Measurements from ENCODE around the gene MYO1E.
A peak's percentile ranks its signal among the peaks of the same experiment; 100 is the strongest.
"Not testable (repeated sequence)": the region's sequence is repeated elsewhere in the genome, so short reads cannot be mapped to it uniquely, and the experiment has no call there.

MYO1E gene

DNA sequence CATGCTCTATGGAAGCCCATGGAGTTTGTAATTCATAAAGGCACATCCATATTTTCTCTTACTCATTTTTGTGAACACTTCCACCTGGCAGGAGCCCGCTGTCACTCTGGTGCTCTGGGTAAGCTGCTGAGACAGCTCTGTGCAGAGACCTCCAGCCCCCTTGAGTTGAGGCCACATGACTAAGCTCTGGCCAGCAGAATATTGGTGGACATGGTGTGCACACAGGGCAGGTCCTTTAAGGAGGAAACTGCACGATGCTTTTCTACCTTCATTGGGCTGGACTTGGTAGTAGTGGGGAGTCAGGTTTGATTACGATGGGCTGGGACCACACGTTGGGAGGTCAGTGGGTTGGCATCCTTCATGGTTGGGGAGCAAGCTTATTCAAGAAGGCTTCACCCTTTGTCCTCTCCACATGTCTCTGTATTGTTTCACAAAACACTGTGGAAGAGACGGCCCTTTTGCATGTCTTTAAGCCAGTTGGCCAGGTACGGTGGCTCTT lies 238.7 kb downstream of the MYO1E start:
- DNase-seq (ENCODE audit: low read depth in 2 of 2): no peak

DNA sequence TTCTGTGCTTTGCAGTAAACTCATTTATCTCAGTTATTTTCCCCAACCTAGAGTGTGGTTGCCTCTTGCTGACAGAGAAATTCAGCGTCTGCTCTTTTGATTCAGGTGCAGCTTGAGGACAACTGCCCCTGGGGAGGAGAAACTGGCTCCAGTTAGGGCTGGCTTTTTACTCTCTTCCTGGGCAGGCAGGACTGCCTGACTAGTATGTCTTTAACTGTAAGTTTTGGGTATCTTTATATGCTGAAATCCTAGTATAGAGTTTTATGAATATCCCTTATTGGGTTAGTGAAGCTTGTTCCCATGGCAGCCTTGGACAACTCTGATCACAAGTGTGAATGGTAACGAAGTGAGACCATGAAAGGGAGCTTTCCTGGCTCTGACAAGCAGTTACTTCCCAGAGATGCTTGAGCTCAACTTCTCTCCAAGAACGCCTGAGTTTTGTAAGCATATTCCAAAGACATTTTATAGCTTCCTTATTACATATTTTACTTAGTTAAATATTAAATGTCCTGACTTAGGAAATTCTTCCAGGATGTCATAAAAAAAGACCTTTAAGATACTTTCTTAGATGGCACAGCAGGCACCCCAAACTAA lies 240.6 kb downstream of the MYO1E start:
- DNase-seq (ENCODE audit: low read depth in 2 of 2): no peak

DNA sequence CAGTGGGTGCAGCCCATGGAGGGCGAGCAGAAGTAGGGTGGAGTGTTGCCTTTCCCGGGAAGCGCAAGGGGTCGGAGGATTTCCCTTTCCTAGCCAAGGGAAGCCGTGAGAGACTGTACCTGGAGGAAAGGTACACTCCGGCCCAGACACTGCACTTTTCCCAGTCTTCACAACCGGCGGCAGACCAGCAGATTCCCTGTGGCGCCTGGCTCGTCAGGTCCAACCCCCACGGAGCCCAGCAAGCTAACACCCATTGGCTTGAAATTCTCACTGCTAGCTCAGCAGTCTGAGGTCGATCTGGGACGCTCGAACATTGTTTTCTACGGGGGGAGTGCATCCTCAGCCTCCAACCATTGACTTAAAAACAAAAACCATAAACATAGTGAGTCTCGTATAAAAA lies 241.2 kb downstream of the MYO1E start:
- DNase-seq (ENCODE audit: low read depth in 2 of 2): no peak

DNA sequence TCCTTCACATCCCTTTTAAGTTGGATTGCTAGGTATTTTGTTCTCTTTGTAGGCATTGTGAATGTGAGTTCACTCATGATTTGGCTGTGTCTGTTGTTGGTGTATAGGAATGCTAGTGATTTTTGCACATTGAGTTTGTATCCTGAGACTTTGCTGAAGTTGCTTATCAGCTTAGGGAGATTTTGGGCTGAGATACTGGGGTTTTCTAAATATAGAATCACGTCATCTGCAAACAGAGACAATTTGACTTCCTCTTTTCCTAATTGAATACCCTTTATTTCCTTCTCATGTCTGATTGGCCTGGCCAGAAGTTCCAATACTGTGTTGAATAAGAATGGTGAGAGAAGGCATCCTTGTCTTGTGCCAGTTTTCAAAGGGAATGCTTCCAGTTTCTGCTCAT lies 245.4 kb downstream of the MYO1E start:
- DNase-seq (ENCODE audit: low read depth in 2 of 2): not testable (repeated sequence)

DNA sequence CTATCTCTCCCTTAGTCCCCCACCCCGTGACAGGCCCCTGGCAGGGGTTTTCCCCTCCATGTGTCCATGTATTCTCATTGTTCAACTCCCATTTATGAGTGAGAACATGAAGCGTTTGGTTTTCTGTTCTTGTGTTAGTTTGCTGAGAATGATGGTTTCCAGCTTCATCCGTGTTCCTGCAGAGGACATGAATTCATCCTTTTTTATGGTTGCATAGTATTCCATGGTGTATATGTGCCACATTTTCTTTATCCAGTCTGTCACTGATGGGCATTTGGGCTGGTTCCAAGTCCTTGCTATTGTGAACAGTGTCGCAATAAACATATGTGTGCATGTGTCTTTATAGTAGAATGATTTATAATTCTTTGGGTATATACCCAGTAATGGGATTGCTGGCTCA lies 247.0 kb downstream of the MYO1E start:
- DNase-seq (ENCODE audit: low read depth in 2 of 2): not testable (repeated sequence)

DNA sequence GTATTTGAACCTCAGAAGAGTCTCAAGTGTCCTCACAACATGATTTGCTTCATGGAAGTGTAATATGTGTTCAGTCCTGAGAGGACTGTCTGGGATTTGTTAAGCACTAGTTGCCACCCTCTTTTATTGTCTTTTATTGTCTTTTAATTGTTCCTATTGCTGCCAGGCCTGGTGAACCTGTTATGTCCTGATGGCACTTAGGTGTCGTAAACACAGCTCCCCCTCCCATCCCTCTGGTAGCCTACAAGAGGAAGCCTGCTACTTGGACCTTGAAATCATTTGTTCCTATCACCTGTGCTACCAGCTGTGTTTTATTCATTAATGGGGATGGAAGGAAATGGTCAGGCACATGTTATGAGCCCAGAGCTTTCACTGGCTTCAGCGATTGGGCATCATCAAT lies 248.4 kb downstream of the MYO1E start:
- DNase-seq (ENCODE audit: low read depth in 2 of 2): no peak

DNA sequence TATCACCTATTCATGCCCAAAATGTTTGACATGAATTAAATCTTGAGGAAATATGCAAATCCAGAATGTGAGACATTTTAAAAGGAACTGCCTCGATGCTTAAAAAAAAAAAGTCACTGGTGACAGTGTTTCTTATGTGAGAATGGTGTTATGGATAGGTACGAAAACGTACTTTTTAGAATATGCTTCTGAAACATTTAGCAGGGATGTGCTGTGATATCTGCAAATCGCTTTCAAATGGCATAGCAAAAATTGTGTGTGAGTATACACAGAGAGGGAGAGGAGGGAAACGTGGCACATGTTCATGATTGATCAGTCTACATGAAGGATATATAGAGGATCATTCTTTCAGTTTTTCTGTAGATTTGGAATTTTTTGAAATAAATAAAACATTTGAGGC lies 251.7 kb downstream of the MYO1E start:
- no peak for DNase-seq (ENCODE audit: low read depth in 2 of 2)

DNA sequence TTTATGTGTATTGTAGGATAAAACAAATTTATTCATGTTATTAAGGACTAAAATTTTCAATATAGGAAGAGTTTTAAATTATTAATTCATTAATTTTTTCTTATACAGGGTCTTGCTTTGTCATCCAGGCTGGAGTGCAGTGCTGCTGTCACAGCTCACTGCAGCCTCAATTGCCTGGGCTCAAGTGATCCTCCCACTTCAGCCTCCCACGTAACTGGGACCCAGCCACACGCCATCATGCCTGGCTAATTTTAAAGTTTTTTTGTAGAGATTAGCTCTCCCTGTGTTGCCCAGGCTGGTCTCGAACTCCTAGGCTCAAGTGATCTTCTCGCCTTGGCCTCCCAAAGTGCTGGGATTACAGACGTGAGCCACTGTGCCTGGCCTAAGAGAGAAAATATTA lies 253.0 kb downstream of the MYO1E start:
- DNase-seq (ENCODE audit: low read depth in 2 of 2): no peak

DNA sequence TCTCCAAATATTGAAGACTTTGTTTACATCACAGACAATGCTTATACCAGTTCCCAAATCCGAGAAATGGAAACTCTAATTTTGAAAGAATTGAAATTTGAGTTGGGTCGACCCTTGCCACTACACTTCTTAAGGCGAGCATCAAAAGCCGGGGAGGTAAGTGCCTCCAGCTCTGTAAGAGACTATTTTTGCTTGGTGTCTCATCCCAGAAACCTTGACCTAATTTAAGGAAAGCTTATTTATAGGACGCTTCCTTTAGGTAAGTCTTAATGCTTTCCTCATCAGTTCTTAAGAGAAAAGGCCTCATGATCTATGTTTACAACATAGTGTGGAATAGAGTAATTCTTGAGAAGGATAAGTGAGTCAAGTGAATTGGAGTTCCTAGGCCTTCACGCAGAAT lies 255.9 kb downstream of the MYO1E start:
- no peak for DNase-seq (ENCODE audit: low read depth in 2 of 2)

DNA sequence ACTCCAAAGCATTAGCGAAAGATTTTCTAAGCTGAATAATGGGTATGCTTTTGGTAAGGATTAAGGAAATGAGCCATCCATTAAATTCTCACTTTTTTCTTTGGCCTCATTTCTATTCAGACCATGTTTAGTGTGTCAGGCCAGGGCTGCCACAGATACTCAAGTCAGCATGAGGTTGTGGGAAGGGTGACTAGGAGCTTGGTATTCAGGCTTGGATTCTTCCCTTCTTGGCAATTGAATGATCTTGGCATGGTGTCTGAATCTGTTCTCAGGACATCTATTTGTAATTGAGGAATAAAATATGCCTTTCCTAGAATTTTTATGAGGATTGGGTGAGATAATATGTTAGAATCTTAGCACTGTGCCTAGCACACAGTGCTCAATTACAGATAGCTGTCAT lies 256.5 kb downstream of the MYO1E start:
- DNase-seq (ENCODE audit: low read depth in 2 of 2): no peak

DNA sequence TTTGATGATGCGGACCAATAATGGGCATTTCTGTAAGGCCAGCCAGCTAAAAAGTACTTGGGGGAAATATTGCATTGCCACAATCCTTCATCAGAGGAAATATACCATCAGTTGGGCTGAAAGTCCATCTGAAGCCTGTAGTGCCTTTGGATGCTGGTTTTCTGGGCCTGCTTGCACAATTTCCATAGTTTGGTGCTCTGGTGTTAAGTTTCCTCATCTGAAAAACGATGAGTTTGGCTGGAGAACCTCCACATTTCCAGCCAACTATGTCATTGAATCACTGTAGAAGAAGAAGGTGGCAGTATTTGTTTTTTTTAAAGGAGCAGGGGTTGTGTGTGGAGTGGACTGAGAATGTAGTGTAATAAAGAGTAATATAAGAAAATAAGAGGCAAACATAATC lies 257.6 kb downstream of the MYO1E start:
- no peak for DNase-seq (ENCODE audit: low read depth in 2 of 2)

DNA sequence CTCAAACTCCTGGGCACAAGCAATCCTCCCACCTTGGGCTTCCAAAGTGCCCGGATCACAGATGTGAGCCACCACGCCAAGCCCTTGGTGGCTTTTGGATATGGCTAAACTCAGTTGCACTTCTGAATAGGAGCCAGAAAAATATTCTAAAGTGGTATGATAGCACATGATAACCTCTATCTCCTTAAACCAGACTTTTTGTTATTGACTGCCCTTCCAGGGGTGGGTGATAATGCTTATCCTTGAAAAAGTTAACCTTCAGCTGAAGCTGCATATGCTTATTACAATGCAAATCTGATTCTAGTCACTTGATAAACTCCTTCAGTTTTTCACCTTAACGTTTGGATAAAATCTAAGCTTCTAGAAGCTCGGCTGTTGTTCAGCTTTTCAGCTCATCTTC lies 261.4 kb downstream of the MYO1E start:
- DNase-seq (ENCODE audit: low read depth in 2 of 2): no peak

DNA sequence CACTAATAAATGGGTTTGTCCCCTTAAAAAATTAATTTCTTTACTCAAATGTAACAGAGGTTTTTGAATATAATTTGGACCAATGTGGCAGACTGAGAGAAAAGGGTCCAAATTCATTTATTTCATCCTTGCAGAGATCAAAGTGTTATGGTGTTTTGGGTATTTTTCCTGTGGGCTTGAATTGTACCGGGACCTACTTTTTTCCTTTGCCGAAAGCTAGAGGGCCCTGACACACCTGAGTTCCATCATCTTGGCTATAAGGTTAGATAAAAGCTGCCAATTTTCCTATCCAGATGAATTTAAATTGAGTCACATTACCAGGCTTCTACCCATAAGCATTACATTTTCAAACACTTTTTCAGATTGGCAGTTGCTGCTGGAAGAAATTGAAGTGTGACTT lies 266.8 kb downstream of the MYO1E start:
- DNase-seq (ENCODE audit: low read depth in 2 of 2): no peak

DNA sequence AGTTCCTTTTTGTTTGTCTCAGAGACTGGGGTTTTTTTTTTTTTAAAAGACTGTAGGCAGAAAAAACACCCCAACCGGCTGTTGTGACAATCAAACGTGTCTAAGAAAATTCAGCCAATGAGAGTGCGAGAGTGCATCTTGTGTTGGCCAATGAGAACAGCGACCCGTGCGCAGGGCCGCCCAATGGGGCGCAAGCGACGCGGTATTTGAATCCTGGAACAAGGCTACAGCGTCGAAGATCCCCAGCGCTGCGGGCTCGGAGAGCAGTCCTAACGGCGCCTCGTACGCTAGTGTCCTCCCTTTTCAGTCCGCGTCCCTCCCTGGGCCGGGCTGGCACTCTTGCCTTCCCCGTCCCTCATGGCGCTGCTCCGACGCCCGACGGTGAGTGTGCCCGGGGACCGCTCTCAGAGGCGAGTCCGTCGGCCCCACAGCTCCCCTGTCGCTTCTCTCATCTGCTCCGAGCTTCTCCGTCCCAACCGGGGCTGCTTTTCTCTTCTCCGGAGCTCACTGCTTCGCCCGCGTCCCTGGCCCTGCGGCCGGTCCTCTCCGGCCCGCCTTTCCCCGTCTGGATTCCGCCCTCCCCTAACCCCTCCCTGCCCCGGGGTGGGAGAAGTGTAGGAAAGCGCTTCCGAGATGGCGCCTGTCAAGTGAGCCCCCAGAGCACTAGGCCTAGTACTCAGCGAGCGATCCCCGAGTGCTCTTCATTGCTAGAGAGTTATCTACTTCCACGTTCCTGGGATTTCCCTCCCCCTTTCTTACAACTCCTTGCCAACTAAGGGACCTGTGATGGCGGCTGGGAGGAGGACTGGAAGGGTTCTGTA lies 267.5 kb downstream of the MYO1E start, which contains the start of gene CCNB2:
CCNB2 (plus strand) TSS at position 235 of the 821 bp plus-strand sequence; CDS start at position 358, 123 bp downstream.
- DNase-seq (ENCODE audit: low read depth in 2 of 2): peak; percentile 64 to 68

DNA sequence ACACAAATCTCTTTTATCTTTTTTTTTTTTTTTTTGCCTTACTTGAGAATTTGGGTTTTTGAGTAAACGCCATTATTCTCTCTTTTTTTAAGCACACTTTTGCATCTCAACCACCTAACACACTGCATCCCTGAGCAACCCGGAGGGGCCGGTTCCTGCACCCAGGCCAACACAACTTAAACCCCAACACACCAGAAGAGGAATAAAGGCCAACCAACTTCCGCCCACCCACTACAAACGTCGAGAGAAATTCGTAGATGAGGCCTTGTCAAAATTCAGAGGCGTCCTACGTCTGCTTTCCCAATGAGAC lies 268.1 kb downstream of the MYO1E start:
- DNase-seq (ENCODE audit: low read depth in 2 of 2): no peak

DNA sequence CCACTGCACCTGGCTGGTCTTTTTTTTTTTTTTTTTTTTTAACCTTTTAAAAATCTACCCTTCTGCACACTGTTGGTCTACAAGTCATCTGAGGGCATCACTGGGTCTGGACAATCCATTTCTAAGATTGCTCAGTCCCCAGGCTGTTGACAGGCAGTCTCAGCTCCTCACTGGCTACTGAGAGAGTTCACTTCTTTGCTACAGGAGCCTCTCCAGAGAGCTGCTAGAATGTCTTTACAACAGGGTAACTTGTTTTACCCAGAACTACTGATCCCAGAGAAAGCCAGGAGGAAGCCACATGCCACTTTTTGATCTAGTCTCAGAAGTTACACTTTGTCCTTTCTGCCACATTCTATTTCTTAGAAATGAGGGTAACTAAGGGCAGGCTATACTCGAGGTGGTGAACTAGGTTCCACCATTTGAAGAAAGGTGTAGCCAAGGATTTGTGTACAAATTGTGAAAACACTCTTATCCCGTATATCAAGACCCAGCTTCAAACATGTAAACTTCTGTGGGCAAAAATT lies 273.4 kb downstream of the MYO1E start:
- no peak for DNase-seq (ENCODE audit: low read depth in 2 of 2)

DNA sequence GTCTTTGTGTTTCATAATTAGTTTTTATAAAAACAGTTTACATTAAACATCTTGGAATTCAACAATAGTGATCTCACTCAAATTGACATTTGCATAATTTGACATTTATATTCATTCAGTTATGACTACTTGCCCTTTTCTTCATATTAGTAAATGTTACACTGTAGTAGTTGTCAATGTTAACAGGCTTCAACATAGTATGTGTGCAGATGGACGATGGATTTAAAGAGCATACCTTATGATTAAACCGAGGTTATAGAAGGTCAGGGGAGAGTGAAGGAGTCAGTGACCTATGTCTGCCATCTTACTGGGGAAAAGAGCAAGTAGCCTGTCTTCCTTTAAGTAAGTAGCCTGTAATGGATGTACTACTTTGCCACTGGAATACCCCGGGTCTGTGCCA lies 276.2 kb downstream of the MYO1E start:
- DNase-seq (ENCODE audit: low read depth in 2 of 2): no peak

DNA sequence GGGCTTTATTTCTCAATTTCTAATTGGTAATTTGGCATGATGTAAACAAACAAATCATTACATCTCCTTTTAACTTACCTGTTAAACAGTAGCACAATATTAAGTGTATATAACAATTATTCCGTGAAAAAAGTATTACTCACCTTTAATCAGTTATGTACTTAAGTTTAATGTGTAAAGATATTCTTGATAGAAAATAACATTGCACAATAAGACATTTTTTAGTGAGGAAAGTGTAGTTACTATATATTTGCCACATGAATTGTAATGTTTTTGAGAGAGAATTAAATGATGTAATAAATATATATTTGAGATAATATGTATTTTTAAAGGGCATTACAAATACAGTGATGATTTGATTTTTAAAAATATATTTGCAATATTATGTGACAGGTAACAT lies 278.6 kb downstream of the MYO1E start:
- DNase-seq (ENCODE audit: low read depth in 2 of 2): no peak

DNA sequence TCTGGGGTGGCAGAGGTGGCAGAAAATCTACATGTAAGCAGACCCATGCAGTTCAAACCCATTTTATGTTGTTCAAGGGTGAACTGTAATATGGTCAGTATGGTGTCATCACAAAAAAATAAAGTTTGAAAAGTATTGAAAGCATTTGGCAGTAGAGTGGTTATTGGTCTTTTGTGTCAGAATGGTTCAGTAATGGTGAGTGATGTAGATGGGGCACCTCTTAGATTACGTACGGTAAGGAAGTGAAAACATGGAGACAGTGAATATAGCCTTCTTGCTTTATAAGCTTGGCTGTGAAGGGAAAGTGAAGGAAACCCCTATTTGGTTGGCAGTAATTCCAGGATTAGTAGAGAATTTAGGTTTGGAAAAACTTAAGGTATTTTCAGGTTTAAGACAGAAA lies 284.9 kb downstream of the MYO1E start:
- no peak for DNase-seq (ENCODE audit: low read depth in 2 of 2)

Data from stimulated activated CD8-positive, alpha-beta memory T cell treated with anti-CD3 and anti-CD28 coated beads, Interleukin-7, amount 100 ng/mL, for 4 hours (primary cell).